ENCODE results near the gene KCNQ5.
"Not testable (repeated sequence)": the region's sequence is repeated elsewhere in the genome, so short reads cannot be mapped to it uniquely, and the experiment has no call there.

KCNQ5 gene

GRCh38 chr6:72968704-72969103, 346.8 kb downstream of the KCNQ5 start:
- Histone ChIP-seq H3K27me3 (ENCODE audit: control insufficient read depth, insufficient read depth, low read length) (no peaks in the 10 kb centered on the region), H3K27ac (ENCODE audit: low read length) (no peak overlapping the region), H3K9ac (ENCODE audit: low read length) (no peak overlapping the region)

GRCh38 chr6:72969666-72970065, 347.8 kb downstream of the KCNQ5 start:
- H3K9me3 ChIP-seq (ENCODE audit: control insufficient read depth, low read depth, low read length) = no peaks in the 10 kb centered on the region
- no peaks in the 10 kb centered on the region for H3K36me3 ChIP-seq (ENCODE audit: control insufficient read depth, low read depth, low read length)
- H3K27me3 ChIP-seq (ENCODE audit: control insufficient read depth, insufficient read depth, low read length) = no peaks in the 10 kb centered on the region
- no peak overlapping the region for H3K4me3 ChIP-seq (ENCODE audit: low read length)
- H3K4me1 ChIP-seq (ENCODE audit: control insufficient read depth, low read depth, low read length) = no peaks in the 10 kb centered on the region
- no peak overlapping the region for H3K9ac ChIP-seq (ENCODE audit: low read length)
- H3K27ac ChIP-seq (ENCODE audit: low read length) = no peak overlapping the region

More at GRCh38 chr6:72968704-72969103, 346.8 kb downstream of the KCNQ5 start:
- no peak overlapping the region for H3K4me3 ChIP-seq (ENCODE audit: low read length)
- H3K4me1 ChIP-seq (ENCODE audit: control insufficient read depth, low read depth, low read length) = no peaks in the 10 kb centered on the region
- H3K36me3 ChIP-seq (ENCODE audit: control insufficient read depth, low read depth, low read length) = no peaks in the 10 kb centered on the region
- H3K9me3 ChIP-seq (ENCODE audit: control insufficient read depth, low read depth, low read length) = no peaks in the 10 kb centered on the region

GRCh38 chr6:72972579-72972978, 350.7 kb downstream of the KCNQ5 start:
- no peaks in the 10 kb centered on the region for H3K9me3 ChIP-seq (ENCODE audit: control insufficient read depth, low read depth, low read length)
- H3K4me3 ChIP-seq (ENCODE audit: low read length) = no peak overlapping the region
- H3K9ac ChIP-seq (ENCODE audit: low read length) = no peak overlapping the region
- peaks cover 7% of the 10 kb centered on the region for H3K4me1 ChIP-seq (ENCODE audit: control insufficient read depth, low read depth, low read length)
- no peaks in the 10 kb centered on the region for H3K36me3 ChIP-seq (ENCODE audit: control insufficient read depth, low read depth, low read length)
- no peak overlapping the region for H3K27ac ChIP-seq (ENCODE audit: low read length)
- H3K27me3 ChIP-seq (ENCODE audit: control insufficient read depth, insufficient read depth, low read length) = no peaks in the 10 kb centered on the region

- no peaks in the 10 kb centered on the region for H3K9me3 ChIP-seq (ENCODE audit: control insufficient read depth, low read depth, low read length)
- no peaks in the 10 kb centered on the region for H3K27me3 ChIP-seq (ENCODE audit: control insufficient read depth, insufficient read depth, low read length)
- H3K4me3 ChIP-seq (ENCODE audit: low read length) = no peak overlapping the region
- H3K27ac ChIP-seq (ENCODE audit: low read length) = no peak overlapping the region
- H3K36me3 ChIP-seq (ENCODE audit: control insufficient read depth, low read depth, low read length) = no peaks in the 10 kb centered on the region
- no peak overlapping the region for H3K9ac ChIP-seq (ENCODE audit: low read length)
- peaks cover 7% of the 10 kb centered on the region for H3K4me1 ChIP-seq (ENCODE audit: control insufficient read depth, low read depth, low read length)
These were observed 352.4 kb downstream of the KCNQ5 start for GRCh38 chr6:72974276-72974675.

- H3K4me1 ChIP-seq (ENCODE audit: control insufficient read depth, low read depth, low read length) = peaks cover 7% of the 10 kb centered on the region
- H3K4me3 ChIP-seq (ENCODE audit: low read length) = no peak overlapping the region
- no peak overlapping the region for H3K27ac ChIP-seq (ENCODE audit: low read length)
- H3K27me3 ChIP-seq (ENCODE audit: control insufficient read depth, insufficient read depth, low read length) = no peaks in the 10 kb centered on the region
- no peak overlapping the region for H3K9ac ChIP-seq (ENCODE audit: low read length)
- H3K9me3 ChIP-seq (ENCODE audit: control insufficient read depth, low read depth, low read length) = no peaks in the 10 kb centered on the region
- no peaks in the 10 kb centered on the region for H3K36me3 ChIP-seq (ENCODE audit: control insufficient read depth, low read depth, low read length)
These were observed 353.5 kb downstream of the KCNQ5 start for GRCh38 chr6:72975352-72975752.

- Histone ChIP-seq H3K27ac (ENCODE audit: low read length) (no peak overlapping the region), H3K9me3 (ENCODE audit: control insufficient read depth, low read depth, low read length) (no peaks in the 10 kb centered on the region), H3K9ac (ENCODE audit: low read length) (no peak overlapping the region), H3K4me3 (ENCODE audit: low read length) (no peak overlapping the region), H3K4me1 (ENCODE audit: control insufficient read depth, low read depth, low read length) (peaks cover 7% of the 10 kb centered on the region), H3K27me3 (ENCODE audit: control insufficient read depth, insufficient read depth, low read length) (no peaks in the 10 kb centered on the region), H3K36me3 (ENCODE audit: control insufficient read depth, low read depth, low read length) (no peaks in the 10 kb centered on the region)
These were observed 354.6 kb downstream of the KCNQ5 start for GRCh38 chr6:72976484-72976883.

GRCh38 chr6:72977114-72977513, 355.2 kb downstream of the KCNQ5 start:
- Histone ChIP-seq H3K4me1 (ENCODE audit: control insufficient read depth, low read depth, low read length) (peaks cover 7% of the 10 kb centered on the region), H3K4me3 (ENCODE audit: low read length) (no peak overlapping the region), H3K27ac (ENCODE audit: low read length) (no peak overlapping the region), H3K36me3 (ENCODE audit: control insufficient read depth, low read depth, low read length) (no peaks in the 10 kb centered on the region), H3K9me3 (ENCODE audit: control insufficient read depth, low read depth, low read length) (no peaks in the 10 kb centered on the region), H3K27me3 (ENCODE audit: control insufficient read depth, insufficient read depth, low read length) (no peaks in the 10 kb centered on the region), H3K9ac (ENCODE audit: low read length) (no peak overlapping the region)

- not testable (repeated sequence) for H3K9ac ChIP-seq (ENCODE audit: low read length); H3K27me3 ChIP-seq (ENCODE audit: control insufficient read depth, insufficient read depth, low read length); H3K27ac ChIP-seq (ENCODE audit: low read length); H3K4me1 ChIP-seq (ENCODE audit: control insufficient read depth, low read depth, low read length); H3K36me3 ChIP-seq (ENCODE audit: control insufficient read depth, low read depth, low read length); H3K9me3 ChIP-seq (ENCODE audit: control insufficient read depth, low read depth, low read length); H3K4me3 ChIP-seq (ENCODE audit: low read length)
These were observed 356.9 kb downstream of the KCNQ5 start for GRCh38 chr6:72978808-72979207.

- H3K27me3 ChIP-seq (ENCODE audit: control insufficient read depth, insufficient read depth, low read length); H3K27ac ChIP-seq (ENCODE audit: low read length); H3K9ac ChIP-seq (ENCODE audit: low read length); H3K4me1 ChIP-seq (ENCODE audit: control insufficient read depth, low read depth, low read length); H3K36me3 ChIP-seq (ENCODE audit: control insufficient read depth, low read depth, low read length); H3K4me3 ChIP-seq (ENCODE audit: low read length); H3K9me3 ChIP-seq (ENCODE audit: control insufficient read depth, low read depth, low read length): not testable (repeated sequence)
These were observed 362.4 kb downstream of the KCNQ5 start for GRCh38 chr6:72984189-72984831.

- no peaks in the 10 kb centered on the region for H3K27me3 ChIP-seq (ENCODE audit: control insufficient read depth, insufficient read depth, low read length)
- no peaks in the 10 kb centered on the region for H3K4me1 ChIP-seq (ENCODE audit: control insufficient read depth, low read depth, low read length)
- H3K9me3 ChIP-seq (ENCODE audit: control insufficient read depth, low read depth, low read length) = no peaks in the 10 kb centered on the region
- no peak overlapping the region for H3K27ac ChIP-seq (ENCODE audit: low read length)
- no peak overlapping the region for H3K4me3 ChIP-seq (ENCODE audit: low read length)
- no peak overlapping the region for H3K9ac ChIP-seq (ENCODE audit: low read length)
- H3K36me3 ChIP-seq (ENCODE audit: control insufficient read depth, low read depth, low read length) = no peaks in the 10 kb centered on the region
These were observed 363.3 kb downstream of the KCNQ5 start for GRCh38 chr6:72984981-72985665.

GRCh38 chr6:72987301-72987700, 365.4 kb downstream of the KCNQ5 start:
- Histone ChIP-seq H3K9ac (ENCODE audit: low read length) (no peak overlapping the region), H3K27me3 (ENCODE audit: control insufficient read depth, insufficient read depth, low read length) (no peaks in the 10 kb centered on the region), H3K9me3 (ENCODE audit: control insufficient read depth, low read depth, low read length) (no peaks in the 10 kb centered on the region), H3K36me3 (ENCODE audit: control insufficient read depth, low read depth, low read length) (no peaks in the 10 kb centered on the region), H3K4me1 (ENCODE audit: control insufficient read depth, low read depth, low read length) (no peaks in the 10 kb centered on the region), H3K27ac (ENCODE audit: low read length) (no peak overlapping the region), H3K4me3 (ENCODE audit: low read length) (no peak overlapping the region)

- Histone ChIP-seq H3K27ac (ENCODE audit: low read length) (no peak overlapping the region), H3K4me1 (ENCODE audit: control insufficient read depth, low read depth, low read length) (no peaks in the 10 kb centered on the region), H3K27me3 (ENCODE audit: control insufficient read depth, insufficient read depth, low read length) (no peaks in the 10 kb centered on the region), H3K4me3 (ENCODE audit: low read length) (no peak overlapping the region), H3K36me3 (ENCODE audit: control insufficient read depth, low read depth, low read length) (no peaks in the 10 kb centered on the region), H3K9ac (ENCODE audit: low read length) (no peak overlapping the region), H3K9me3 (ENCODE audit: control insufficient read depth, low read depth, low read length) (no peaks in the 10 kb centered on the region)
These were observed 378.1 kb downstream of the KCNQ5 start for GRCh38 chr6:72999995-73000394.

All from iPS-18a (cell line).